ENCODE results near the gene FCAR.

- TF ChIP-seq CTCF (IDR thresholded peaks at IDR 0.05) (no peak), EZH2 (IDR thresholded peaks at IDR 0.05; ENCODE audit: borderline replicate concordance, insufficient read depth, low read depth, low read length, poor library complexity, severe bottlenecking) (no peak)
These were observed 54.3 kb downstream of the FCAR start for GRCh38 chr19:54928299-54928698.
